Brain microvascular endothelial cell (primary cell): ENCODE data around the gene PPP2R5E.

Experiments used
- DNase-seq: peaks from one replicate; pipeline ENCODE4 v3.0.0-alpha.2; 2020
- H3K27ac ChIP-seq: fragments of 250-450 bp; sonication (Bioruptor Pico); 2 replicates; pipeline ENCODE4 v1.5.1; 2020; ENCODE audit warnings: mild to moderate bottlenecking, moderate library complexity
- H3K27me3 ChIP-seq: fragments of 250-450 bp; sonication (Bioruptor Pico); replicated peaks from 2 replicates; pipeline ENCODE4 v1.5.1; 2020; ENCODE audit warnings: mild to moderate bottlenecking
- H3K36me3 ChIP-seq: fragments of 250-450 bp; sonication (Bioruptor Pico); replicated peaks from 2 replicates; pipeline ENCODE4 v1.5.1; 2020; ENCODE audit warnings: mild to moderate bottlenecking
- H3K4me3 ChIP-seq: 2 replicates; pipeline ENCODE4 v1.5.1; 2011; ENCODE audit warnings: low read depth, mild to moderate bottlenecking, control low read depth, low read length, moderate library complexity
- CTCF ChIP-seq: IDR thresholded peaks from 2 replicates; pipeline ENCODE4 v1.5.1; 2011; ENCODE audit warnings: low read depth, mild to moderate bottlenecking, moderate library complexity, low read length, control low read depth, inconsistent platforms; ENCODE audit errors: missing control alignments
- in situ Hi-C: cut with HindIII; loops from 2 replicates; pipeline ENCODE4 v1.10.0; 2017; ENCODE audit warnings: low sequenced_read_pairs, low pct_ligation_motif_present

The PPP2R5E gene

GRCh38 chr14:63513756-63514155 is 29.4 kb downstream of the PPP2R5E start:
- Histone ChIP-seq H3K36me3 (no peaks in the 10 kb centered on the region), H3K27ac (no peak overlapping the region), H3K4me3 (no peak overlapping the region), H3K27me3 (no peaks in the 10 kb centered on the region)
- in situ Hi-C loops: no loop called here
- no peak for DNase-seq
- no peak for TF ChIP-seq CTCF

- Histone ChIP-seq H3K27me3 (no peaks in the 10 kb centered on the region), H3K27ac (no peak overlapping the region), H3K36me3 (no peaks in the 10 kb centered on the region), H3K4me3 (no peak overlapping the region)
- TF ChIP-seq CTCF: no peak
- DNase-seq: no peak
- in situ Hi-C loops: no loop called here
Measured at GRCh38 chr14:63512861-63513260, 30.3 kb downstream of the PPP2R5E start.

- no peak for DNase-seq
- H3K36me3 ChIP-seq: no peaks in the 10 kb centered on the region
- H3K27me3 ChIP-seq: no peaks in the 10 kb centered on the region
- in situ Hi-C loops: no loop called here
- no peak overlapping the region for H3K4me3 ChIP-seq
- TF ChIP-seq CTCF: no peak
- no peak overlapping the region for H3K27ac ChIP-seq
Measured at GRCh38 chr14:63510538-63510937, 32.6 kb downstream of the PPP2R5E start.

- TF ChIP-seq CTCF: no peak
- Histone ChIP-seq H3K36me3 (no peaks in the 10 kb centered on the region), H3K4me3 (no peak overlapping the region), H3K27ac (no peak overlapping the region), H3K27me3 (no peaks in the 10 kb centered on the region)
- in situ Hi-C loops: no loop called here
- DNase-seq: no peak
Measured at GRCh38 chr14:63508033-63508432, 35.1 kb downstream of the PPP2R5E start.

- no peak overlapping the region for H3K27ac ChIP-seq
- no peak for DNase-seq
- no peak overlapping the region for H3K4me3 ChIP-seq
- no peaks in the 10 kb centered on the region for H3K27me3 ChIP-seq
- in situ Hi-C loops: no loop called here
- TF ChIP-seq CTCF: no peak
- no peaks in the 10 kb centered on the region for H3K36me3 ChIP-seq
Measured at GRCh38 chr14:63504648-63505047, 38.5 kb downstream of the PPP2R5E start.

- Histone ChIP-seq H3K4me3 (no peak overlapping the region), H3K27me3 (no peaks in the 10 kb centered on the region), H3K36me3 (no peaks in the 10 kb centered on the region), H3K27ac (no peak overlapping the region)
- DNase-seq: no peak
- no peak for TF ChIP-seq CTCF
- in situ Hi-C loops: no loop called here
Measured at GRCh38 chr14:63501429-63501828, 41.7 kb downstream of the PPP2R5E start.
